NB4 (cell line): ENCODE data around the gene VILL.

Experiments used
- POLR2A ChIP-seq: IDR thresholded peaks from 2 replicates; pipeline ENCODE4 v1.6.1; 2011; ENCODE audit warnings: mild to moderate bottlenecking; ENCODE audit not compliant: insufficient read length; ENCODE audit errors: extremely low read depth
- TF ChIP-seq, protein P1 (sequence below): IDR thresholded peaks from one replicate; pipeline ENCODE4 v1.5.1; 2012; ENCODE audit warnings: low read depth, low read length

GRCh38 chr3:37991823-37992222, 1.2 kb downstream of the VILL start:
- TF ChIP-seq POLR2A, result no peak
- TF ChIP-seq, protein P1, sequence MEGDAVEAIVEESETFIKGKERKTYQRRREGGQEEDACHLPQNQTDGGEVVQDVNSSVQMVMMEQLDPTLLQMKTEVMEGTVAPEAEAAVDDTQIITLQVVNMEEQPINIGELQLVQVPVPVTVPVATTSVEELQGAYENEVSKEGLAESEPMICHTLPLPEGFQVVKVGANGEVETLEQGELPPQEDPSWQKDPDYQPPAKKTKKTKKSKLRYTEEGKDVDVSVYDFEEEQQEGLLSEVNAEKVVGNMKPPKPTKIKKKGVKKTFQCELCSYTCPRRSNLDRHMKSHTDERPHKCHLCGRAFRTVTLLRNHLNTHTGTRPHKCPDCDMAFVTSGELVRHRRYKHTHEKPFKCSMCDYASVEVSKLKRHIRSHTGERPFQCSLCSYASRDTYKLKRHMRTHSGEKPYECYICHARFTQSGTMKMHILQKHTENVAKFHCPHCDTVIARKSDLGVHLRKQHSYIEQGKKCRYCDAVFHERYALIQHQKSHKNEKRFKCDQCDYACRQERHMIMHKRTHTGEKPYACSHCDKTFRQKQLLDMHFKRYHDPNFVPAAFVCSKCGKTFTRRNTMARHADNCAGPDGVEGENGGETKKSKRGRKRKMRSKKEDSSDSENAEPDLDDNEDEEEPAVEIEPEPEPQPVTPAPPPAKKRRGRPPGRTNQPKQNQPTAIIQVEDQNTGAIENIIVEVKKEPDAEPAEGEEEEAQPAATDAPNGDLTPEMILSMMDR, result no peak
